GM21526 (cell line): ENCODE results near the gene GRK1.

Source experiments
- ATAC-seq: cut with Tn5 transposase; IDR thresholded peaks from one replicate; pipeline ENCODE4 v1.9.1; 2021; ENCODE audit warnings: moderate library complexity; ENCODE audit not compliant: unreplicated experiment, low FRiP score

GRK1 gene

DNA sequence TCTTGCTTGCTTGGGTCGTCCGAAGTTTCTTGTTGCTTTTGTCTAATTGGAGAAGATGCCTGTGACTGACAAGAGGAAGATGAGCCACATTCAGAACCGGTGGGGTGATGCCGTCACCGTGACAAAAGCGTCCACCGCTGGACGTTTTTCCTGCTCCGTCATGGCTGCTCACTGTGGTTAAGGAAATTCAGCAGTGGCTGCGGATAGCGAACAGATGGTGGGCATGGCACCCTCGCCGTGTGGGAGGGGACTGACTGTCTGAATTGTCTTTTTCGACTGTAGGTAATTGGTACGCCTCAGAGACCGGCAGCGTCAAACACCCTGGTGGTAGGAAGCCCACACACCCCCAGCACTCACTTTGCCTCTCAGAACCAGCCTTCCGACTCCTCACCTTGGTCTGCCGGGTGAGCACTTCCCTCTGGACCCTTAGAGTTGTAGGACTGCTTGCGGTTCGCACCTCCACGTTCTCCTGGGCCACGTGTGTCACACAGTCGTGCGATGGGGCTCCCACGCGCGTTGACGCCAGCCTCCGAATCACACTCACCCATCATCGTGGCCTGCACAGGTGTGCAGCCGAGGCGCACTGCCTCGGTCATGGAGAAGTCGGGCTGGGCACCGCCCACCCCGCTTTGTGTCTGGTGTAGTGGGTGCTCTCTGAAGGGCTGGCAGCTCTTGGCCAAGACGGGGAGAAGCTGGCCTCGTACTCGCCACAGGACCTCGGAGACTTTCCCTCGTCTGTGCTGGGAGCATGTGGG lies 35.5 kb upstream of the GRK1 start:
- no peak for ATAC-seq

DNA sequence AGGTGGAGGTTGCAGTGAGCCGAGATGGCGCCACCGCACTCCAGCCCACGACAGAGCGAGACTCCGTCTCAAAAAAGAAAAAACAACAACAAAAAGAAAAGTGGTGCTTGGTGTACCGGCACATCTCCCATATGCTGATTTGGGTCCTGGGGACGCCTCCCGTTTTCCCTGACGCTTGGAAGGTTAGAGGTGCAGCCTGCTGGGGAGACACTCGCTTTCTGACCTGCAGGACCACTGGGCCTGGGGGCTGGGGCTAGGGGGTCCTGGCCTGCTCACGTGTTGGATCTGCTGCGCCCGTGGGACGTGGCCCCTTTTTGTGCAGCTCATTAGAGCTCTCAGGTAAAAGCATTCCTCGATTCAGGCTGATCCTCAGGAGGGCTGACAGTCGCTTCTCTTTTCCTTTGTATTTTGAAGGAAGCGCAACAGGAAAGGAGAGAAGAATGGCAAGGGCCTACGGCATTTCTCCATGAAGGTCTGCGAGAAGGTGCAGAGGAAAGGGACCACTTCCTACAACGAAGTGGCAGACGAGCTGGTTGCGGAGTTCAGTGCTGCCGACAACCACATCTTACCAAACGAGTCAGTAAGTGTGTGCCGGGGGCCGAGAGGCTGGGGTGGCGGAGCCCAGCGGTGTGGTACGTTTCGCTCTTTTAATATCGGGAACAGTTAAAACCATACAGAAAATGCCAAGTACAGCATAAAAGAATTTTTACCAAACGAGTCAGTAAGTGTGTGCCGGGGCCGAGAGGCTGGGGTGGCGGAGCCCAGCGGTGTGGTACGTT lies 34.1 kb upstream of the GRK1 start:
- no peak for ATAC-seq

DNA sequence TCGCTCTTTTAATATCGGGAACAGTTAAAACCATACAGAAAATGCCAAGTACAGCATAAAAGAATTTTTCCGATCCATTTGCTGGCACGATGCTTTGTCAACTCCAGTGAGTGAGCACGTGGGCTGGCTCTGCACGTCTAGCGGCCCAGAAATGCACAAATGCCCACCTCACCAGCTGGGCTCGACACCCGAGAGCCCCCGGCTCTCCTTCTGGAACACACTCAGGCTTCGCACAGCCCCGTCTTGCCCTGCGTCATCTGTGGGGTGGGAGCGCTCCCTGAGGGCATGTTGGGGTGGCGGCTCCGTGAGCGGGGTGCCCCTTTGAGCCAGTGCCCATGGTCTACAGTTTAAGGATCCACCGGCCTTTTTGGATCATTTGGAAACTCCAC lies 33.5 kb upstream of the GRK1 start:
- no peak for ATAC-seq

DNA sequence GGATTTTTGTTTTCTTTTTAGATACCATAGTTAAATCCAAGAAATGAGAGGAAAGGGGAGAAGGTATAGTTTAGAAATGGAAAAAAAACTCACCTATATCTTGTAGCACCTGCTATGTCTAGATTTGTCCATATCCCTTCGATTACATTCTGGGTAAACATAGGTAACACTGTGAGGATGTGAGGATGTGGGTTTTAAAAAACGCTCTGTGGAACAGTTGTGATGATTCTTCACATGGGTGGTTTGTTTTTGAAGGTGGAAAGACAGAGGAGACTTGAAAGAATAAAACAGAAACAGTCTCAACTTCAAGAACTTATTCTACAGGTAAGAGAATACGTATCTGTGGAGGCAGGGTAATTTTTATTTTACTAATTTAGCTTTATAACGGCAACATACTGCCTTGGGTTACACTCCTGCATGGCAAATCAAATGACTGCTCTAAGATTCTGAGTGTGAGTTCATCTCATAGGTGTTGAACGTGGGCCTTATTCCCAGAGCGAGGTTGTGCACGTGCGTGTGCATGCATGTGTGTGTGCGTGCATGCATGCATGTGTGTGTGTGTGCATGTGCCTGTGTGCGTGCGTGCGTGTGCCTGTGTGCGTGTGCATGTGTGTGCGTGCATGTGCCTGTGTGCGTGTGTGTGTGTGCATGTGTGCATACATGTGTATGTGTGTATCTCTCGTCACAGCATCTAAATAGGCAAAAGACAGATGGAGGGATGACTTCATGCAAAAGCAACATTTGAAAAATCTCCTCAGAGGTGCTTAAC lies 32.6 kb upstream of the GRK1 start:
- ATAC-seq = no peak

DNA sequence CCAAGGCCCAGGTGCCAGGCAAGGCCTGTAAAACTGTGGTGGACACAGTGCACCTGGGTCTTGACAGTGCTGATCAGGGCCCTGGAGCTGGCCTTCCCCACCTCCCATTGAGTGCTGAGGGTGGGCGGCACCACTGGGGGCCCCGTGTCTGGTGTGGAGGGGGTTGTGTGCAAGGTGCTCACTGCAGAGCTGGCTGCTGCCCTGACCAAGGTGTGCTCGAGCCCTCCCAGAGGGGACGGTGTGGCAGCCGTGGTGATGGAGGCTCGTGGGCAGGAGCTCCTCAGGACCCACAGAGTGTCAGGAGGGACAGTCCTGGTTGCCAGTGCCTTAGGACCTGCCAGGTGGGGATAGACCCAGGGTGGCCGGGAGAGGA lies 32.0 kb upstream of the GRK1 start:
- ATAC-seq = no peak

DNA sequence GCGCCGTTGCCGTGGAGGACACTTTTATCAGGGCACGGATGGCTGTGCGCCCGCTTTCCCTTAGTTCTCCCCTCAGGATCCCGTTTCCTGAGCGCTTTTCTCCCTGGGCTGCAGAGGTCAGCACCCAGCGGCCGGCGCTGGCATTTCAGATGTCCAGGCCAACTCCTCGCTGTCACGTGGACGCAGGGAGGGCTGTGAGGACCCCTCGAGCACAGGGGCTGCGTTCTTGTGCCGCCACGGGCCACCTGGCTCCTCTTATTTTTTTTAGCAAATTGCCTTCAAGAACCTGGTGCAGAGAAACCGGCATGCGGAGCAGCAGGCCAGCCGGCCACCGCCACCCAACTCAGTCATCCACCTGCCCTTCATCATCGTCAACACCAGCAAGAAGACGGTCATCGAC lies 31.3 kb upstream of the GRK1 start:
- no peak for ATAC-seq

DNA sequence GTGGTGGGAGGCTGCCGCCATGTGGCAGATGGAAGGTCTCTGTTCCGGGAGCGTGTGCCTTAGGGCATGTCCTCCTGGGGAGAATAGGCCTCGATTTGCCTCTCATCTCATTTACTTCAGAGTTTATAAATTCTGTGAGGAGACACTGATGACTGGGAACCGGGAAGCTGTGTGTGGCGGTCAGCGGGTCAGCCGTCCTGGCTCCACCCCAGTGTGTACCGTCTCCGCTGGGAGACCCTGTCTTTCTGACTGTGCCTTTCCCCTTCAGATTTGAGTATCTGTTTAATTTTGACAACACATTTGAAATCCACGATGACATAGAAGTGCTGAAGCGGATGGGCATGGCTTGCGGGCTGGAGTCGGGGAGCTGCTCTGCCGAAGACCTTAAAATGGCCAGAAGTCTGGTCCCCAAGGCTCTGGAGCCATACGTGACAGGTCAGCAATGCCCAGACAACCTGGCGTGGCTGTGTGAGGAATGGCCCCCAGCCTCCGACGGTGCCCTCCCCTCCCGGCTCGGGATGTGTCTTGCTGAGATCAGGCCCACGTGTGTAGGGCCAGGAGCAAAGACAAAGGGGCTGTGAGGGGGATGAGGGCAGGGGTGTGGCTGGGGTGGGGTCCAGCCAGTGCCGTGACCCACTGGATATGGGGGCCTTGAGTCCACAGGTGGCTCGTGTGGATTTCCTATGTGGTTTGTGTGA lies 30.6 kb upstream of the GRK1 start:
- no peak for ATAC-seq

DNA sequence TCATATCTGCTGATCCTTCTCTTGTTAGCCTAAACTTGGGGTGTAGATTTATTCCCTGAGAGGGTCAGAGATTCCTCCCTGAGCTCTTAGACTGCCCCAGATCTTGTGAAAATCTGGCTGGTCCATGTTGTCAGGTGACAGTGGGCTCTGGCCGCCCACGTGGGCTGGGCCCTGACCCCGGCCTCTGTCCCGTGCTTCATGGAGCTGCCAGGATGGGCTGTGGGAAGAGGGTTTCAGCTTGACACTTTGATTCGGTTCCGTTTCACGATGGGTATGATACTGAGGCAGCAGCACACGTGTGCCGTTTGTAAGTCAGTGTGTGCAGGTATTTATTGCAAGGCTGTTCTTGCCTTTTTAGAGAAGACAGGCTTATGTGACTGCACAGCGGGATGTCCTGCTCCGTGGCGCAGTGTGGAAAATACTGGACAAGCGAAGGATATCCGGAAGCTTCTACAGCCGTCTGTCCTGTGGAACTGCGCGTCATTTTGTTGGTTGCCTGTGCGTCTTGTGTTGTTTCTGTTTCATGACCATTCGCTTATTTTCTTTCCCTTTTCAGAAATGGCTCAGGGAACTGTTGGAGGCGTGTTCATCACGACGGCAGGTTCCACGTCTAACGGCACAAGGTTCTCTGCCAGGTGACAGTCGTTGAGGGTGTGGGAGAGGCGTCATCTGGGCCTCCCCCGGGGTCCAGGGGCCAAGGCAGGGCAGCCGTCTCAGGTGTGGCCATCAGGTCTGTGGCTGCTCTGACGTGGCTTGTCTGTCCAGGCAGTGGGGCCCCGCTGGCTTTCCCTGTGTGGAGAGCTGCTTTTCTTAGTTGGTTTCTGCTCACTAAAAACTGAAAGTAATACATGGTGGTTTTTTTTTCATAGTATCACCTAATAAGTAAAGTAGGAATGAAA lies 29.5 kb upstream of the GRK1 start:
- ATAC-seq = no peak

DNA sequence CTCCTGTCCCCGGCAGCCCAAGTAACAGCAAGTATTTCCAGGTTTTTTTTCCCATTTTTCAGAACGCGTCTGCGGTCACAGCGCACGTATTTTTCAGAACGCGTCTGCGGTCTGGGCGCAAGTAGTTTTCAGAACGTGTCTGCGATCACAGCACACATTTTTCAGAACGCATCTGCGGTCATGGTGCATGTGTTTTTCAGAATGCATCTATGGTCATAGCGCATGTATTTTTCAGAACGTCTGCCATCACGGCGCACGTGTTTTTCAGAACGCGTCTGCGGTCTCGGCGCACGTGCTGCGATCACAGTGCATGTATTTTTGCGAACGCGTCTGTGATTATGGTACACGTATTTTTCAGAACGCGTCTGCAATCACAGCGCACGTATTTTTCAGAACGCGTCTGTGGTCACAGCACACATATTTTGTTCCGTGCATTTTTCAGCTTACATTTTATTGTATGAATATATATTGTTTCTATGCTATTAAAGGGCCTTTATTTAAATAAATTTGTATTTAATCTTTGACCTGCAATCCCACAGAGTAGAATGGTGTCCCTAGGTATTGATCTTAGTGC lies 28.8 kb upstream of the GRK1 start:
- ATAC-seq = no peak

DNA sequence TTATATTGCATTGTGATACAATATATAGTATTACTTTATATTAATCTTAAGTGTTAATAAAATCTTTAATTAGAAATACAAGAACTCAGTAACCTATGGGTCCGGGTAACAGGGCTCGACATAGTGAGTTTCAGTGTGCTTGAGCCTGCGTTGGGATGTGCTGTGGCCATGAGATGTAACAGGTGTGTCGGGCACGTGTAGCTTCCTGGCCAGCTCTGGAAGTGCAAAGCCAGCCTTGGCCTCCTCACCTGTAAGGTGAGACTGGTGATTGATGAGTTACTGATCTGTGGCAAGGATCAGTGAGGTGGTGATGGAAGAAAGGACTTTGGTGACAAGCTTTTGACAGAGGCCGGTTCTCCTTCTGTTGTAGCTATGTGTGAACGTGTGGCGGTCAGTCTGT lies 28.2 kb upstream of the GRK1 start:
- ATAC-seq = no peak

DNA sequence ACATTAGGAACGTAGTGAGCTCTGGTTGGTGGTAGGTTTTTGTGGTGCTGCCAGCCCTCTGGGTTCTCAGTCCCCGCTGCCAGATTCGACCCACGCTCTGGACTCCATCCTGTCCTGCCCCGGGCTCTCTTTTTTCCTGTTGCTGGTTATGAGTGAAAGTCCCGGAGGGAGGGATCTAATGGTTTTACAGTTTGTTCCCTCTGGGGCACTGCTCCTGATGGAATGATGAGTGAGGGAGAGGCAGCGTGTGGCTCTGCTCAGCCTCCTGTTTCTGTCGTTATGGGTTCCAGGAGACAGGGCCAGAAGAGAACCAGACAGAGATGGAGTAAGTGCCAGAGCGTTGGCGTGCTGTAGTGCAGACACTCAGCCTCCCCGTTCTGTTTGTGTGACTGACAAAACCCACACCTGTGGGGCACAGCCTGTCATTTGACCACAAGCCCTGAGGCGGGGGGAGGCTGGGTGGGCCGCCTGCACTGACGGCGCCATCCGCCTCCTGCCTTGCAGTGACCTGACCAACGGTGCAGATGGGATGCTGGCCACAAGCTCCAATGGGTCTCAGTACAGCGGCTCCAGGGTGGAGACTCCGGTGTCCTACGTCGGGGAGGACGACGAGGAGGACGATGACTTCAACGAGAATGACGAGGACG lies 27.3 kb upstream of the GRK1 start:
- no peak for ATAC-seq

DNA sequence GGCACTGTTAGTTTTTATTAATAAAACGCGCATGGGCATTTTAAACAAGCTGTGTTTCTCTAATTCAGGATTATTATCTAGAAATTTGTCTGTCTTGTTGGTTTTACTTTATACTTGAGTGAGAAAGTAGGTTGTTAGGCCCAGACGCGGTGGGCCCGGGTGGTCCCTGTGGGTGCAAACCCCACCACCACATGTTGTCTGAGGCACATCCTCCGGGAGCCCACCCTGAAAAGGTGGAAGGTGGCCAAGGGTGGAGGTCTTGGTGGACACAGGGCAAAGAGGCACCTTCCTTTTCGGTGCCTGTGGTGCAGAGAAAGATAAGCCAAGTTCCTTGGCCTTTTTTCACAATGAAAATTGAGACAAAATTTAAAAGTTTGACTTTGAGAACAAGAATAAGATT lies 25.6 kb upstream of the GRK1 start:
- ATAC-seq = no peak

DNA sequence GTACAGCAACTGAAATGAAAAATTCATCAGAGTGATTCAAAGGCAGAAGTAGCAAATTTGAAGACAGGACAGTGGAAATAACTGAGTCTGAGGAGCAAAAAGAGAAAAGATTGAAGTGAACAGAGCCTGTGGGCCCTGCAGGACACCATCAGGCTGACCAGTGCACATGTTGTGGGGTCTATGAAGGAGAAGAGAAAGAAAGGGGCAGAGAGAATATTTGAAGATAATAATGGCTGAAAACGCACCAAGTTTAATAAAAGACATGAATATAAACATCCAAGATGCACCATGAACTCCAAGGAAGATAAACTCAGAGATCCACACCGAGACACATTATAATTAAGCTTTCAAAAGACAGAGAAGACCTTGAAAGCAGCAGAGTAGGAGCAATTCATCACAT lies 24.5 kb upstream of the GRK1 start:
- no peak for ATAC-seq

DNA sequence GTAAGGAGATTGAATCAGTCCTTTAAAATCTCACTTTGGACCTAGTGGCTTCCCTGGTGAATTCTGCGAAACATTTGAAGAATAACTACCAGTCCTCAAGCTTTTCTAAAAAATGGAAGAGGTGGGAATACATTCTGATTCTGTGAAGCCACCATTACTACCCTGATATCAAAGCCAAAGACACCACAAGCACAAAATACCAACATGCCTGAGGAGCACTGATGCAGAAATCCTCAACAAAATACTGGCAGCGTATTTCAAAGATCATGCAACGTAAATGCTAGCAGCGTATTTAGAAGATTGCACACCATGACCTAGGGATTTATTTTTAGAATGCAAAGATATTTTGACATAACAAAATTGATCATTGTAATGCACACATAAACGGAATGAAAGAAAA lies 23.4 kb upstream of the GRK1 start:
- ATAC-seq = no peak

DNA sequence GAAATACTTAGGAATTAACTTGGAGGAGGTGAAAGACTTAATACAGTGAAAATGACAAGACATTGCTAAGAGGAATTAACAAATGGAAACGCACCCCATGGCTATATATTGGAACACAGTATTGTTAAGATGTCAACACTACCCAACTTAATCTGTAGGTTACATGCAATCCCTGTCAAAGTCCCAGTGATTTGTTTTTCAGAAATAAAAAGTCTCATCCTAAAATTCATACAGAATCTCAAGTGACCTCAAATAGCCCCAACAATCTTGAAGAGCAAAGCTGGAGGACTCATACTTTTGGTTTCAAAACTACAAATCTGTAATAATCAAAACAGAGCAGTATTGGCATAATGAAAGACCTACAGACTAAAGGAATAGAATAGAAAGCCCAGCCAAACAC lies 22.2 kb upstream of the GRK1 start:
- ATAC-seq = no peak

DNA sequence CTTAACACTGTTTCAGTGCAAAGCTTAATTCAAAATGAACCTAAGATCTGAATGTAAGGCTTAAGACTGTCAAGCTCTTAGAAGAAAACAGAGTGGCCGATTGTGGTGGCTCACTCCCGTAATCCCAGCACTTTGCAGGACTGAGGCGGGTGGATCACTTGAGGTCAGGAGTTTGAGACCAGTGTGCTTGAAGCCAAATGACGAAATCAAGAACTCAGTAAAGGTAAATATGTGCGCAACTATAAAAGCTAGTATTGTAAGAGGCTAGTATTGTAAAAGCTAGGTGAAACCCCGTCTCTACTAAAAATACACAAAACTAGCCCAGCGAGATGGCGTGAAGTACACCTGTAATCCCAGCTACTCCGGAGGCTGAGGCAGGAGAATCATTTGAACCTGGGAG lies 21.7 kb upstream of the GRK1 start:
- no peak for ATAC-seq

DNA sequence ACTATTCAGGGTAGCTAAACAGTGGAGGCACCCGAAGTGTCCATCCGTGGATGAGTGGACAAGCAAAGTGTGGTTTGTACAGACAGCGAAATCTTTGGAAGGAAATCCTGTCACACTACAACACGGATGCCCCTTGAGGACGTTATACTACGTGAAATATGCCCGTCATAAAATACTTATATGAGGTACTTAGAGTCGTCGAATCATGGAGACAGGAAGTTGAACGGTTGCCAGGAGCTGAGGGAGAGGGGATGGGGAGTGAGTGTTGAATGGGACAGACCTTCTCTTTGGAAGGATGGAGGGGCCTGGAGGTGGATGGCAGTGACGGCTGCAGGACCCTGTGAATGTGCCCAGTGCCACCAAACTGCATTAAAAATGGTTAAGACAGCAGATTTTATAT lies 20.6 kb upstream of the GRK1 start:
- ATAC-seq = no peak

DNA sequence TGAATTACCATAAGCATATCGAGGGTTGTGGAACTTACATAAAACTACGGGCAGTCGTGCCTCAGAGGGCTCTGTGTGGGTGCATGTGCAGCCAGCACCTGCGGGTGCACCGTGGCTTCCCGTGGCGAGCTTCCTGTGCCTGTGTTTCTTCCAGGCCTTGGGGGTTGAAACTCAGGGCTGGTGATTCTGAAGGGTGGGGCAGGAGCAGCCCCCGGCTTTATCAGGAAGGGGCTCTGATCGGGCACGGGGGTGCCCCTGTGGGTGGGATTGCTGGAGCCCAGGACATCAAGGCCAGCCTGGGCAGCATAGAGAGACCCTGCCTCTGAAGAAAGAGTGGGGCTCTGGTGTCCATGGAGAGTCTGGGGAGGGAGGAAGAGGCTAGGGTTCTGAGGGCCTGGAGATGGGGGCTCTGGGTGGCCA lies 20.1 kb upstream of the GRK1 start:
- no peak for ATAC-seq
